Measurements from ENCODE around the gene CORO1C. TPM values are rescaled to one million over a fixed set of nuclear protein-coding genes. Genes with fewer than 3 reads are reported as not detected.
A peak's percentile ranks its signal among the peaks of the same experiment; 100 is the strongest.

Gene CORO1C
- polyA plus RNA-seq, 1 of the 3 experiments (the other 2 are of a cell fraction): 150 TPM

GRCh38 chr12:108727161-108727560 lies 4.2 kb downstream of the CORO1C start:
- H3K27ac ChIP-seq (ENCODE audit: low read depth in 2 of 2, low read length in 1 of 2): peak overlapping the region in 1 of 2 experiments; percentile 96; a peak in 1 of 4 replicates
- POLR2A ChIA-PET: no interaction called here
- peaks cover 88% of the 10 kb centered on the region for H3K79me2 ChIP-seq (ENCODE audit: insufficient read depth)
- H3K36me3 ChIP-seq (replicated peaks in 1 of 2; ENCODE audit: control insufficient read depth in 1 of 2, insufficient read depth in 2 of 2, low read length in 1 of 2): peaks cover 2 to 15% of the 10 kb centered on the region in 2 experiments
- peaks cover 30 to 38% of the 10 kb centered on the region in 2 experiments; a peak in 3 of 4 replicates for H3K4me1 ChIP-seq (ENCODE audit: control insufficient read depth in 1 of 2, insufficient read depth in 2 of 2, low read depth in 1 of 2, low read length in 1 of 2)
- no peak overlapping the region for H3K9ac ChIP-seq
- WGBS (ENCODE audit: low lambda C conversion rate): 95% methylated on average over 1 of the region's 1 CpG
- H3F3A ChIP-seq (replicated peaks; ENCODE audit: insufficient read depth): peaks cover 53% of the 10 kb centered on the region
- H3K4me2 ChIP-seq: peak overlapping the region; percentile 76
- peaks cover 51% of the 10 kb centered on the region for H4K20me1 ChIP-seq (ENCODE audit: insufficient read depth)
- no peak overlapping the region for H2AFZ ChIP-seq (ENCODE audit: low read depth)
- H3K4me3 ChIP-seq (ENCODE audit: low read depth in 2 of 2, low read length in 1 of 2): no peak overlapping the region
- no peaks in the 10 kb centered on the region for H3K9me3 ChIP-seq
- CTCF ChIA-PET: interaction anchor here (0.9 to 1.1 kb wide), 3 partner anchors 16 to 63 kb away, joined by 3 to 4 read pairs (median 3); no protein-coding TSS in a partner anchor
- TF ChIP-seq MAX (IDR thresholded peaks at IDR 0.05; ENCODE audit: low read depth) (no peak), USF1 (IDR thresholded peaks at IDR 0.05; ENCODE audit: borderline replicate concordance, low read depth) (no peak), RCOR1 (IDR thresholded peaks at IDR 0.05; ENCODE audit: low read length) (no peak), RAD21 (IDR thresholded peaks at IDR 0.05; ENCODE audit: low read length) (no peak), TCF12 (IDR thresholded peaks at IDR 0.05) (no peak), POLR2AphosphoS5 (IDR thresholded peaks at IDR 0.05; ENCODE audit: low read depth, low read length) (no peak), EP300 (IDR thresholded peaks at IDR 0.05; ENCODE audit: borderline replicate concordance in 1 of 2, low read depth in 1 of 2, low read length in 1 of 2) (no peak), FOXM1 (IDR thresholded peaks at IDR 0.05; ENCODE audit: low read depth) (no peak), CHD2 (IDR thresholded peaks at IDR 0.05; ENCODE audit: low read length, partially characterized antibody) (no peak), SIN3A (IDR thresholded peaks at IDR 0.05; ENCODE audit: borderline replicate concordance, low read depth, low read length) (no peak), IRF3 (IDR thresholded peaks at IDR 0.05; ENCODE audit: low read depth, low read length) (no peak), ZBTB33 (IDR thresholded peaks at IDR 0.05; ENCODE audit: borderline replicate concordance, low read depth) (no peak), REST (IDR thresholded peaks at IDR 0.05; ENCODE audit: low read depth, low read length) (no peak), RXRA (IDR thresholded peaks at IDR 0.05; ENCODE audit: borderline replicate concordance, low read depth) (no peak), RFX5 (IDR thresholded peaks at IDR 0.05; ENCODE audit: low read length) (no peak)
- H3K27me3 ChIP-seq (ENCODE audit: insufficient read depth): no peaks in the 10 kb centered on the region
- H3K9me2 ChIP-seq: no peaks in the 10 kb centered on the region
- no peak for DNase-seq
